ENCODE measurements around the gene GPR141. TPM values are rescaled to one million over a fixed set of nuclear protein-coding genes. Genes with fewer than 3 reads are reported as not detected.

The GPR141 gene
- total and polyA plus RNA-seq, 9 of the 15 experiments (the other 6 are each of a cell fraction or from before 2014, with no cell fraction given) = not detected

DNA sequence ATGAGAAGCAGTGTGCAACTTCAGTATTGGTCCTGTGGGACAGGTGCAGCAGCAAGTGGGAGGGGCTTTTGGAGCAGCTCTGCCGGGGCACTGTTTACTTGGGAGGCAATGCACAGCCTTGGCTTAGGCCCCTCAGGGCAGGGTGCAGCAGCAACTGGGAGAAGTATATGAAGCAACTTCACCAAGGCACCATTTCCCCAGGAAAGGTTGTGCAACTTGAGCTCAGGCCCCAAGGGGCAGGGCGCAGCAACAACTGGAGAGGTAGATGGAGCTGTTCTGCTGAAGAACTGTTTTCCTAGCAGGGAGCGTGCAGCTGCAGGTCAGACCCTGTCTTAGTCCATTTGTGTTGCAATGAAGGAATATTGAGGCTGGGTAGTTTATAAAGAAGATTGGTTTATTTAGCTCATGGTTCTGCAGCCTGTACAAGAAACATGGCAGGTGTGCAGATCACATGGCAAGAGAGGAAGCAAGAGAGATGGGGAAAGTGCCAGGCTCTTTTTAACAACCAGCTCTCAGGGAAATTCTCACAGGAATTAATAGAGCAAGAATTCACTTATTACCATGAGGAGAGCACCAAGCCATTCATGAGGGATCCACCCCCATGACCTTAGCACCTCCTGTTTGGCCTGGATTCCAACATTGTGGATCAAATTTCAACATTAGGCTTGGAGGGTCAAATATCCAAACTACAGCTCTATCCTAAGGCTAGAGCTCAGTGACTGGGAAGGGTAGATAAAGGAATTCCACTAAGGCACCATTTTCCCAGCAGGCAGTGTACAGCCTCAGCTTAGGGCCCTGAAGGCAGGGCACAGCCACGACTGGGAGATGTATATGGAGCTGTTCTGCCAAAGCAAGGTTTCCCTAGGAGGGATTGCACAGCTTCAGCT, 10.9 kb downstream of the GPR141 start:
- ChIA-PET CTCF (ENCODE audit: low intra/inter-chr PET ratio) (no interaction called here), POLR2A (no interaction called here)
- H3K27me3 ChIP-seq (ENCODE audit: control insufficient read depth in 2 of 2, insufficient read depth in 2 of 2, low read length in 2 of 2) = no peaks in the 10 kb centered on the region
- no peaks in the 10 kb centered on the region for H3K4me1 ChIP-seq (replicated peaks in 1 of 2; ENCODE audit: control insufficient read depth in 2 of 2, insufficient read depth in 2 of 2, low read length in 2 of 2)
- no peak overlapping the region for H3K27ac ChIP-seq (ENCODE audit: extremely low read depth, low read depth, low read length)
- H4K20me1 ChIP-seq (replicated peaks; ENCODE audit: control insufficient read depth, insufficient read depth, low read length) = no peaks in the 10 kb centered on the region
- 0% methylated on average over 4 of the region's 4 CpGs for WGBS (ENCODE audit: insufficient coverage, low coverage, missing lambda C conversion rate)
- H3K36me3 ChIP-seq (ENCODE audit: control insufficient read depth, insufficient read depth, low read length) = no peaks in the 10 kb centered on the region
- H2AFZ ChIP-seq (ENCODE audit: low read depth, low read length) = no peak overlapping the region
- in situ Hi-C loops (cut with MboI) (no loop called here), intact Hi-C loops (cut with micrococcal nuclease) (no loop called here)
- DNase-seq (ENCODE audit: extremely low read depth in 1 of 4, low spot score in 3 of 4) (no peak), ATAC-seq (no peak), FAIRE-seq (no peak)
- H3K4me3 ChIP-seq = no peak overlapping the region
- H3K4me2 ChIP-seq (ENCODE audit: insufficient read depth, low read length) = no peak overlapping the region
- H3K9ac ChIP-seq (ENCODE audit: insufficient read depth in 1 of 2, low read depth in 2 of 2, low read length in 2 of 2) = no peak overlapping the region
- no peaks in the 10 kb centered on the region for H3K9me3 ChIP-seq (replicated peaks; ENCODE audit: control insufficient read depth, insufficient read depth, low read depth, low read length)
- no peaks in the 10 kb centered on the region for H3K9me1 ChIP-seq (ENCODE audit: control insufficient read depth, insufficient read depth, low read length)
- no peaks in the 10 kb centered on the region for H3K79me2 ChIP-seq (ENCODE audit: control insufficient read depth, insufficient read depth, low read length)
- no peak for TF ChIP-seq ZNF175 (CRISPR knock-in tag; IDR thresholded peaks at IDR 0.05; ENCODE audit: low read depth)
- TF ChIP-seq RBM14 (IDR thresholded peaks at IDR 0.05; ENCODE audit: borderline replicate concordance, insufficient read depth, low read depth, low read length) = no peak
- BruUV-seq (replicated peaks) = no TSS peak

DNA sequence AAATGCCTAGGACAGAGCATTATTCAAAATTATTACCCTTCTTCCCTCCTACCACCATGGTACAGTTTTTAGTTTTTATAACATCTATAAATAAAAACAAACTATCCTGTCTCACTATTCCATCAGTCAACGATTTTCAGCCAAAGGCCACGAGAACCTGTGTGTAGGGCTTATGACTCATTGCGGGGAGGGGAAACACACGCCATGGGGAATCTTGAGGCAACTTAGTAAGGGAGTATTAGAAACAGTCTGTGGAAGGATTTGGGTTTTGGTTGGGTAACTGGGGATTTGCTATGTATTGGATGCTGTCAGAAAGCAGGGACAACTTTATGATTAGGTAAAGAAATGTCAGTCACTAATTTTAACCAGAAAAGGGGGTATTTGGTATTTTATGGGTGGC, 14.7 kb downstream of the GPR141 start:
- WGBS (ENCODE audit: insufficient coverage, low coverage, missing lambda C conversion rate) = 0% methylated on average over 4 of the region's 4 CpGs
- H2AFZ ChIP-seq (ENCODE audit: low read depth, low read length) = no peak overlapping the region
- H3K27ac ChIP-seq (ENCODE audit: extremely low read depth, low read depth, low read length) = no peak overlapping the region
- FAIRE-seq = no peak
- H3K9me1 ChIP-seq (ENCODE audit: control insufficient read depth, insufficient read depth, low read length) = no peaks in the 10 kb centered on the region
- H3K27me3 ChIP-seq (ENCODE audit: control insufficient read depth in 2 of 2, insufficient read depth in 2 of 2, low read length in 2 of 2) = no peaks in the 10 kb centered on the region
- no peak overlapping the region for H3K9ac ChIP-seq (ENCODE audit: insufficient read depth in 1 of 2, low read depth in 2 of 2, low read length in 2 of 2)
- no TSS peak for BruUV-seq (replicated peaks)
- no peak overlapping the region for H3K4me2 ChIP-seq (ENCODE audit: insufficient read depth, low read length)
- H4K20me1 ChIP-seq (replicated peaks; ENCODE audit: control insufficient read depth, insufficient read depth, low read length) = no peaks in the 10 kb centered on the region
- DNase-seq (ENCODE audit: extremely low read depth in 1 of 4, low spot score in 3 of 4) = peak in 1 of 4 experiments; percentile 5
- no peaks in the 10 kb centered on the region for H3K4me1 ChIP-seq (replicated peaks in 1 of 2; ENCODE audit: control insufficient read depth in 2 of 2, insufficient read depth in 2 of 2, low read length in 2 of 2)
- no peaks in the 10 kb centered on the region for H3K36me3 ChIP-seq (ENCODE audit: control insufficient read depth, insufficient read depth, low read length)
- H3K79me2 ChIP-seq (ENCODE audit: control insufficient read depth, insufficient read depth, low read length) = no peaks in the 10 kb centered on the region
- H3K4me3 ChIP-seq = no peak overlapping the region
- H3K9me3 ChIP-seq (replicated peaks; ENCODE audit: control insufficient read depth, insufficient read depth, low read depth, low read length) = no peaks in the 10 kb centered on the region
- intact Hi-C loops (cut with micrococcal nuclease) (no loop called here), in situ Hi-C loops (cut with MboI) (no loop called here)
- POLR2A ChIA-PET = no interaction called here
- no peak for ATAC-seq
- CTCF ChIA-PET (ENCODE audit: low intra/inter-chr PET ratio) = no interaction called here
- TF ChIP-seq MYC (IDR thresholded peaks at IDR 0.05; ENCODE audit: low read depth, low read length) (no peak), MYC (CRISPR knock-in tag; IDR thresholded peaks at IDR 0.05; ENCODE audit: borderline replicate concordance, low read depth) (no peak), ZNF174 (CRISPR knock-in tag; IDR thresholded peaks at IDR 0.05) (no peak), TAL1 (IDR thresholded peaks at IDR 0.05) (no peak), EHMT2 (IDR thresholded peaks at IDR 0.05) (no peak), NCOA6 (IDR thresholded peaks at IDR 0.05) (no peak)
- TF ChIP-seq, protein P1, sequence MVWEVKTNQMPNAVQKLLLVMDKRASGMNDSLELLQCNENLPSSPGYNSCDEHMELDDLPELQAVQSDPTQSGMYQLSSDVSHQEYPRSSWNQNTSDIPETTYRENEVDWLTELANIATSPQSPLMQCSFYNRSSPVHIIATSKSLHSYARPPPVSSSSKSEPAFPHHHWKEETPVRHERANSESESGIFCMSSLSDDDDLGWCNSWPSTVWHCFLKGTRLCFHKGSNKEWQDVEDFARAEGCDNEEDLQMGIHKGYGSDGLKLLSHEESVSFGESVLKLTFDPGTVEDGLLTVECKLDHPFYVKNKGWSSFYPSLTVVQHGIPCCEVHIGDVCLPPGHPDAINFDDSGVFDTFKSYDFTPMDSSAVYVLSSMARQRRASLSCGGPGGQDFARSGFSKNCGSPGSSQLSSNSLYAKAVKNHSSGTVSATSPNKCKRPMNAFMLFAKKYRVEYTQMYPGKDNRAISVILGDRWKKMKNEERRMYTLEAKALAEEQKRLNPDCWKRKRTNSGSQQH (CRISPR knock-in tag; IDR thresholded peaks at IDR 0.05) = no peak
- TF ChIP-seq, protein P2, sequence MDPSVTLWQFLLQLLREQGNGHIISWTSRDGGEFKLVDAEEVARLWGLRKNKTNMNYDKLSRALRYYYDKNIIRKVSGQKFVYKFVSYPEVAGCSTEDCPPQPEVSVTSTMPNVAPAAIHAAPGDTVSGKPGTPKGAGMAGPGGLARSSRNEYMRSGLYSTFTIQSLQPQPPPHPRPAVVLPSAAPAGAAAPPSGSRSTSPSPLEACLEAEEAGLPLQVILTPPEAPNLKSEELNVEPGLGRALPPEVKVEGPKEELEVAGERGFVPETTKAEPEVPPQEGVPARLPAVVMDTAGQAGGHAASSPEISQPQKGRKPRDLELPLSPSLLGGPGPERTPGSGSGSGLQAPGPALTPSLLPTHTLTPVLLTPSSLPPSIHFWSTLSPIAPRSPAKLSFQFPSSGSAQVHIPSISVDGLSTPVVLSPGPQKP (CRISPR knock-in tag; IDR thresholded peaks at IDR 0.05) = no peak
- TF ChIP-seq, protein P3, sequence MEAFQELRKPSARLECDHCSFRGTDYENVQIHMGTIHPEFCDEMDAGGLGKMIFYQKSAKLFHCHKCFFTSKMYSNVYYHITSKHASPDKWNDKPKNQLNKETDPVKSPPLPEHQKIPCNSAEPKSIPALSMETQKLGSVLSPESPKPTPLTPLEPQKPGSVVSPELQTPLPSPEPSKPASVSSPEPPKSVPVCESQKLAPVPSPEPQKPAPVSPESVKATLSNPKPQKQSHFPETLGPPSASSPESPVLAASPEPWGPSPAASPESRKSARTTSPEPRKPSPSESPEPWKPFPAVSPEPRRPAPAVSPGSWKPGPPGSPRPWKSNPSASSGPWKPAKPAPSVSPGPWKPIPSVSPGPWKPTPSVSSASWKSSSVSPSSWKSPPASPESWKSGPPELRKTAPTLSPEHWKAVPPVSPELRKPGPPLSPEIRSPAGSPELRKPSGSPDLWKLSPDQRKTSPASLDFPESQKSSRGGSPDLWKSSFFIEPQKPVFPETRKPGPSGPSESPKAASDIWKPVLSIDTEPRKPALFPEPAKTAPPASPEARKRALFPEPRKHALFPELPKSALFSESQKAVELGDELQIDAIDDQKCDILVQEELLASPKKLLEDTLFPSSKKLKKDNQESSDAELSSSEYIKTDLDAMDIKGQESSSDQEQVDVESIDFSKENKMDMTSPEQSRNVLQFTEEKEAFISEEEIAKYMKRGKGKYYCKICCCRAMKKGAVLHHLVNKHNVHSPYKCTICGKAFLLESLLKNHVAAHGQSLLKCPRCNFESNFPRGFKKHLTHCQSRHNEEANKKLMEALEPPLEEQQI (IDR thresholded peaks at IDR 0.05) = no peak

All from K562 (cell line).